HG02610 (cell line): ENCODE results near the gene CLIP1.
"Not testable (repeated sequence)": the region's sequence is repeated elsewhere in the genome, so short reads cannot be mapped to it uniquely, and the experiment has no call there.

Experiments used
- ATAC-seq: cut with Tn5 transposase; IDR thresholded peaks from one replicate; pipeline ENCODE4 v1.9.1; 2021; ENCODE audit warnings: mild to moderate bottlenecking, moderate library complexity; ENCODE audit not compliant: unreplicated experiment

The CLIP1 gene

GRCh38 chr12:122399254-122399591 lies 23.2 kb downstream of the CLIP1 start:
- ATAC-seq, result no peak

GRCh38 chr12:122397981-122398380 lies 24.5 kb downstream of the CLIP1 start:
- not testable (repeated sequence) for ATAC-seq

- no peak for ATAC-seq
Measured at GRCh38 chr12:122395319-122395718, 27.1 kb downstream of the CLIP1 start.

GRCh38 chr12:122394626-122395194 lies 27.8 kb downstream of the CLIP1 start:
- no peak for ATAC-seq

GRCh38 chr12:122393817-122394216 lies 28.7 kb downstream of the CLIP1 start:
- no peak for ATAC-seq

- no peak for ATAC-seq
Measured at GRCh38 chr12:122392411-122392810, 30.1 kb downstream of the CLIP1 start.

GRCh38 chr12:122389677-122390076 lies 32.8 kb downstream of the CLIP1 start:
- no peak for ATAC-seq

GRCh38 chr12:122387887-122388286 lies 34.6 kb downstream of the CLIP1 start:
- ATAC-seq, result no peak

- no peak for ATAC-seq
Measured at GRCh38 chr12:122385171-122386016, 37.1 kb downstream of the CLIP1 start.

GRCh38 chr12:122382919-122383350 lies 39.5 kb downstream of the CLIP1 start:
- ATAC-seq, result no peak

GRCh38 chr12:122381021-122381420 lies 41.4 kb downstream of the CLIP1 start:
- no peak for ATAC-seq

GRCh38 chr12:122376751-122377150 lies 45.7 kb downstream of the CLIP1 start:
- not testable (repeated sequence) for ATAC-seq

GRCh38 chr12:122374707-122375106 lies 47.8 kb downstream of the CLIP1 start:
- ATAC-seq, result no peak

- ATAC-seq, result no peak
Measured at GRCh38 chr12:122371475-122372045, 50.9 kb downstream of the CLIP1 start.

- no peak for ATAC-seq
Measured at GRCh38 chr12:122368361-122369073, 54.0 kb downstream of the CLIP1 start.

GRCh38 chr12:122367632-122368031 lies 54.8 kb downstream of the CLIP1 start:
- ATAC-seq, result not testable (repeated sequence)

GRCh38 chr12:122366685-122367475 lies 55.6 kb downstream of the CLIP1 start:
- ATAC-seq, result no peak

GRCh38 chr12:122365226-122365625 lies 57.2 kb downstream of the CLIP1 start:
- ATAC-seq, result not testable (repeated sequence)

- no peak for ATAC-seq
Measured at GRCh38 chr12:122363782-122364181, 58.7 kb downstream of the CLIP1 start.

- no peak for ATAC-seq
Measured at GRCh38 chr12:122362755-122363154, 59.7 kb downstream of the CLIP1 start.

- ATAC-seq, result not testable (repeated sequence)
Measured at GRCh38 chr12:122358403-122358802, 64.1 kb downstream of the CLIP1 start.
